ENCODE measurements around the gene OSBP. TPM values are rescaled to one million over a fixed set of nuclear protein-coding genes. Genes with fewer than 3 reads are reported as not detected.
A peak's percentile ranks its signal among the peaks of the same experiment; 100 is the strongest.

OSBP gene
- total RNA-seq, 4 donors from 2014 or later: 27.4 to 45.2 (median 34.9) TPM

DNA sequence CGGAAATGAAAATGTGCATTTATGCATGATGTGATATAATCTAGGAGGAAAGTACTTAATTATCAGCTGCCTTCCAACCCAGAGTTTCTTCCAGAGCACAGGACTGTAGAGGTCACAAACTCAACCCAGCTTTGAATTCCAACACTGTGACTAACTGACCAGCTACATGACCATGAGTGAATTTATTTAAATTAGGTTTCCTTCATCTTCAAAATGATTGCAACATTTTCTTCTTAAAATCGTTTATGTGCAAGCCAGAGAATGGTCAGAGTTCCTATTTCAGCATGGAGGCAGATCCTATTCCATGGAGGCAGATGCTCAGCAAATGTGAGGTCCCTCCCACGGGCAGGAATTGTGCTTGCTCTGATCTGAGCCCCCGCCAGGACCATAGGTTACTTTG, 42.4 kb downstream of the OSBP start:
- H3K27me3 ChIP-seq: no peaks in the 10 kb centered on the region
- H3K4me3 ChIP-seq: no peak overlapping the region
- peaks cover 2 to 40% of the 10 kb centered on the region in 2 donors for H3K36me3 ChIP-seq
- DNase-seq: no peak
- no peak for ATAC-seq
- H3K4me1 ChIP-seq: peaks cover 0 to 3% of the 10 kb centered on the region in 2 donors
- H3K27ac ChIP-seq: peak overlapping the region in 2 of 4 donors; percentile 4 to 37
- TF ChIP-seq, protein P1, sequence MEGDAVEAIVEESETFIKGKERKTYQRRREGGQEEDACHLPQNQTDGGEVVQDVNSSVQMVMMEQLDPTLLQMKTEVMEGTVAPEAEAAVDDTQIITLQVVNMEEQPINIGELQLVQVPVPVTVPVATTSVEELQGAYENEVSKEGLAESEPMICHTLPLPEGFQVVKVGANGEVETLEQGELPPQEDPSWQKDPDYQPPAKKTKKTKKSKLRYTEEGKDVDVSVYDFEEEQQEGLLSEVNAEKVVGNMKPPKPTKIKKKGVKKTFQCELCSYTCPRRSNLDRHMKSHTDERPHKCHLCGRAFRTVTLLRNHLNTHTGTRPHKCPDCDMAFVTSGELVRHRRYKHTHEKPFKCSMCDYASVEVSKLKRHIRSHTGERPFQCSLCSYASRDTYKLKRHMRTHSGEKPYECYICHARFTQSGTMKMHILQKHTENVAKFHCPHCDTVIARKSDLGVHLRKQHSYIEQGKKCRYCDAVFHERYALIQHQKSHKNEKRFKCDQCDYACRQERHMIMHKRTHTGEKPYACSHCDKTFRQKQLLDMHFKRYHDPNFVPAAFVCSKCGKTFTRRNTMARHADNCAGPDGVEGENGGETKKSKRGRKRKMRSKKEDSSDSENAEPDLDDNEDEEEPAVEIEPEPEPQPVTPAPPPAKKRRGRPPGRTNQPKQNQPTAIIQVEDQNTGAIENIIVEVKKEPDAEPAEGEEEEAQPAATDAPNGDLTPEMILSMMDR (IDR thresholded peaks at IDR 0.05 in 4 of 5, conservative IDR thresholded peaks at IDR 0.05 in 1 of 5): no peak
- TF ChIP-seq POLR2A (IDR thresholded peaks at IDR 0.05): no peak
- intact Hi-C loops (cut with DNase I; ENCODE audit: low total_unique reads) (no loop called here), in situ Hi-C loops (cut with MboI; ENCODE audit: low sequenced_read_pairs in 4 of 4) (no loop called here)
- H3K9me3 ChIP-seq: no peaks in the 10 kb centered on the region

DNA sequence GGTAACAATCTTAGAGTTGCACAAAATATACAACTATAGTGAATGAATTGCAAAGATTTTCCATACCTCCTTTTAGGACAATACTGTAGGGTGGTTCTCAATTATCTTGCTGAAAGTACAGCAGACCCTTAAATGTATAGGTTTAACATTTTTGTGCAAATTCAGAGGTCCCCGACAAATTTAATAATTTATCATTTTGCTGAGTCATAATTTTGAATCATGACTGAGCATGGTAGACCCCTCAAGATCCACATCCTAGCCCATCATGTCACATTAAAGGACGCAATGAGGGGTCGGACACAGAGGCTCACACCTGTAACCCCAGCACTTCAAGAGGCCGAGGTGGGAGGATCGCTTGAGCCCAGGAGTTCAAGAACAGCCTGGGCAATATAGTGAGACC, 43.5 kb downstream of the OSBP start:
- Histone ChIP-seq H3K4me3 (no peak overlapping the region), H3K9me3 (no peaks in the 10 kb centered on the region), H3K36me3 (peaks cover 2 to 29% of the 10 kb centered on the region in 2 donors), H3K27me3 (no peaks in the 10 kb centered on the region), H3K4me1 (peaks cover 0 to 3% of the 10 kb centered on the region in 2 donors), H3K27ac (no peak overlapping the region)
- in situ Hi-C loops (cut with MboI; ENCODE audit: low sequenced_read_pairs in 4 of 4): no loop called here
- DNase-seq (no peak), ATAC-seq (no peak)
- no peak for TF ChIP-seq POLR2A (IDR thresholded peaks at IDR 0.05)
- TF ChIP-seq, protein P1 (IDR thresholded peaks at IDR 0.05 in 4 of 5, conservative IDR thresholded peaks at IDR 0.05 in 1 of 5): no peak
- intact Hi-C loops (cut with DNase I; ENCODE audit: low total_unique reads): no loop called here

DNA sequence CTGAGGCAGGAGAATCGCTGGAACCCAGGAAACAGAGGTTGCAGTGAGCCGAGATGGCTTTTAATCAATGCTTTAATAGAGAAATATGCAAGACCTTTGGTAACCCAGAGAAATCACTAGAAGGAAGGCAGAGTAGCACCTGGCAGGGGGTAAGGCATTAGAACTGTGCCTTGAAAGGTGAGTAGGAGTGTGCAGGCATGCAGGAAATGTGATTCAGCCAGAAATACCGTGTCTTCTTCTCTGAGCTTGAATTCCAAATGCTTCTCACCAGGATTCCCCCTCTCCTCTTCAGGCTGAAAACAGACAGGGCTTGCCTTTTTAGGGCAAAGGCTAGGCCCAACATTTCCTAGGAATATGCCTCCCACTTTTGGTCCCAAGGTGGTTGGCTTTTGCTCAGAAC, 53.3 kb downstream of the OSBP start:
- TF ChIP-seq POLR2A (IDR thresholded peaks at IDR 0.05): no peak
- TF ChIP-seq, protein P1 (IDR thresholded peaks at IDR 0.05 in 4 of 5, conservative IDR thresholded peaks at IDR 0.05 in 1 of 5): no peak
- in situ Hi-C loops (cut with MboI; ENCODE audit: low sequenced_read_pairs in 4 of 4) (no loop called here), intact Hi-C loops (cut with DNase I; ENCODE audit: low total_unique reads) (loop anchor here (10.0 kb wide), 1 partner anchor 987 kb away; the partner anchor contains the start of genes LPXN and ZFP91)
- Histone ChIP-seq H3K27ac (no peak overlapping the region), H3K4me1 (peaks cover 5 to 11% of the 10 kb centered on the region in 2 donors), H3K36me3 (no peaks in the 10 kb centered on the region), H3K27me3 (no peaks in the 10 kb centered on the region), H3K4me3 (no peak overlapping the region), H3K9me3 (no peaks in the 10 kb centered on the region)
- DNase-seq (no peak), ATAC-seq (no peak)

DNA sequence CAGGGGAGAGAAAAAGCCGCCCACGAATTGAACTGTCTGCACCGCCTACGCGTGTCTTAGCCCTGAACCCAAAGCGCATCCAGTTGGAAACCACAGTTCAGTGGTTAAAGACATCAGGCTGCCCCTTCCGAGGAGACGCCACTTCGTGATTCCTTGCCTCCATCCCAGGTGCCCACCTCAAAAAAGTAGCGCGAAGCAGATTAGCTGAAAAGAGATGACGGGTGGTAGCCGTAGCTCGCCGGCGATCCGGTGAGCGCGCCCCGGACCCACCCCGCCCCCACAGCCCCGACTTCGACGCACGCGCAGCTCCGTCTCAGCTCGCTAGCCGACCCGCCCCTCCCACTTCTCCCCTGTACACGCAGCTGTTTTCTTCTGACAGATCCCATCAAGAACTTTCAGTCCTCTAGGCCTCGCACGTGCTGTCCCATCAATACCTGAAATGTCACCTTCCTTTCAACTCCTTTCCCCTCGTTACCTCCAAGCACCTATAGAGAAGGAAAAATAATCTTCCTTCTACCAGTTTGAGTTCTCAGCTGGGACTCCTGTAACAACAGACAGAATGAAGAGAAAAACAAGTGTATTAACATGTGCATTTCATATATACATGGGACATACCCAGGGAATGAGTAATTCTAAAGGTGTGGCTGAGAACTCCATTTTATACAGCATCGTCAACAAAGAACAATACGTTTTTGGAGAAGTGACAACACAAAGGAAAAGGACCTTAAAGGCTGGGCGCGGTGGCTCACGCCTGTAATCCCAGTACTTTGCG, 54.7 kb downstream of the OSBP start:
- in situ Hi-C loops (cut with MboI; ENCODE audit: low sequenced_read_pairs in 4 of 4): no loop called here
- Histone ChIP-seq H3K27ac (peak overlapping the region; percentile 85 to 88 (median 86)), H3K4me1 (peaks cover 6 to 11% of the 10 kb centered on the region in 2 donors), H3K4me3 (peak overlapping the region; percentile 83 to 91 (median 84)), H3K36me3 (no peaks in the 10 kb centered on the region), H3K27me3 (no peaks in the 10 kb centered on the region), H3K9me3 (no peaks in the 10 kb centered on the region)
- TF ChIP-seq POLR2A (IDR thresholded peaks at IDR 0.05): peak; percentile 39 to 46
- TF ChIP-seq, protein P1 (IDR thresholded peaks at IDR 0.05 in 4 of 5, conservative IDR thresholded peaks at IDR 0.05 in 1 of 5): no peak
- intact Hi-C loops (cut with DNase I; ENCODE audit: low total_unique reads): loop anchor here (1.0 to 10.0 kb wide), 3 partner anchors 10 to 986 kb away; partner anchors contain the start of genes LPXN and ZFP91
- ATAC-seq: peak; percentile 88 to 90
- peak; percentile 88 for DNase-seq
